Activated naive CD4-positive, alpha-beta T cell treated with anti-CD3 and anti-CD28 coated beads, Interleukin-2, amount 50 U/mL, for 72 hours (primary cell): Measurements from ENCODE around the gene CPSF4L. TPM values are rescaled to one million over a fixed set of nuclear protein-coding genes. Genes with fewer than 3 reads are reported as not detected.

Source experiments
- ATAC-seq, 2 donors: fragments of 150-1000 bp; cut with Tn5 transposase; 2 replicates each; pipeline ENCODE4 v1.10.0; 2021; ENCODE audit warnings: mild to moderate bottlenecking in 2 of 2, moderate library complexity in 2 of 2
- DNase-seq, 2 donors: peaks; one replicate each; pipeline ENCODE4 v3.0.0; 2021 to 2022; ENCODE audit warnings: low spot score in 2 of 2
- H3K27ac Mint-ChIP-seq, 2 donors: one replicate each; pipeline ENCODE4 v1.8.0; 2022; ENCODE audit warnings: mild to moderate bottlenecking in 2 of 2, mixed read lengths in 2 of 2
- H3K36me3 Mint-ChIP-seq, 2 donors: one replicate each; pipeline ENCODE4 v1.8.0; 2022; ENCODE audit warnings: mixed read lengths in 2 of 2
- H3K9me3 Mint-ChIP-seq, 2 donors: one replicate each; pipeline ENCODE4 v1.8.0; 2022; ENCODE audit warnings: mixed read lengths in 2 of 2
- total RNA-seq, 2 donors: library from RNA; stranded (reverse); gene quantifications; one replicate each; pipeline ENCODE4 v1.2.3, GENCODE V29; 2022

Gene CPSF4L
- total RNA-seq, 2 donors from 2014 or later: not detected

GRCh38 chr17:73261952-73262675 is 434 bp upstream of the CPSF4L start:
- ATAC-seq: no peak
- no peaks in the 10 kb centered on the region for H3K36me3 Mint-ChIP-seq
- no peak for DNase-seq
- H3K9me3 Mint-ChIP-seq: no peaks in the 10 kb centered on the region
- no peak overlapping the region for H3K27ac Mint-ChIP-seq

- Mint-ChIP-seq H3K27ac (no peak overlapping the region), H3K36me3 (no peaks in the 10 kb centered on the region), H3K9me3 (no peaks in the 10 kb centered on the region)
- ATAC-seq (no peak), DNase-seq (no peak)
Observed at GRCh38 chr17:73257516-73257915, 4.2 kb downstream of the CPSF4L start.

- DNase-seq (no peak), ATAC-seq (no peak)
- H3K36me3 Mint-ChIP-seq: no peaks in the 10 kb centered on the region
- no peaks in the 10 kb centered on the region for H3K9me3 Mint-ChIP-seq
- no peak overlapping the region for H3K27ac Mint-ChIP-seq
Observed at GRCh38 chr17:73256220-73256619, 5.5 kb downstream of the CPSF4L start.

- Mint-ChIP-seq H3K9me3 (no peaks in the 10 kb centered on the region), H3K36me3 (no peaks in the 10 kb centered on the region), H3K27ac (no peak overlapping the region)
- ATAC-seq (peak; percentile 87 to 92), DNase-seq (peak in 1 of 2 donors; percentile 70)
Observed at GRCh38 chr17:73255671-73256181, 6.0 kb downstream of the CPSF4L start.

- H3K9me3 Mint-ChIP-seq: no peaks in the 10 kb centered on the region
- no peaks in the 10 kb centered on the region for H3K36me3 Mint-ChIP-seq
- DNase-seq: no peak
- no peak overlapping the region for H3K27ac Mint-ChIP-seq
- ATAC-seq: no peak
Observed at GRCh38 chr17:73251871-73252270, 9.8 kb downstream of the CPSF4L start.

DNA sequence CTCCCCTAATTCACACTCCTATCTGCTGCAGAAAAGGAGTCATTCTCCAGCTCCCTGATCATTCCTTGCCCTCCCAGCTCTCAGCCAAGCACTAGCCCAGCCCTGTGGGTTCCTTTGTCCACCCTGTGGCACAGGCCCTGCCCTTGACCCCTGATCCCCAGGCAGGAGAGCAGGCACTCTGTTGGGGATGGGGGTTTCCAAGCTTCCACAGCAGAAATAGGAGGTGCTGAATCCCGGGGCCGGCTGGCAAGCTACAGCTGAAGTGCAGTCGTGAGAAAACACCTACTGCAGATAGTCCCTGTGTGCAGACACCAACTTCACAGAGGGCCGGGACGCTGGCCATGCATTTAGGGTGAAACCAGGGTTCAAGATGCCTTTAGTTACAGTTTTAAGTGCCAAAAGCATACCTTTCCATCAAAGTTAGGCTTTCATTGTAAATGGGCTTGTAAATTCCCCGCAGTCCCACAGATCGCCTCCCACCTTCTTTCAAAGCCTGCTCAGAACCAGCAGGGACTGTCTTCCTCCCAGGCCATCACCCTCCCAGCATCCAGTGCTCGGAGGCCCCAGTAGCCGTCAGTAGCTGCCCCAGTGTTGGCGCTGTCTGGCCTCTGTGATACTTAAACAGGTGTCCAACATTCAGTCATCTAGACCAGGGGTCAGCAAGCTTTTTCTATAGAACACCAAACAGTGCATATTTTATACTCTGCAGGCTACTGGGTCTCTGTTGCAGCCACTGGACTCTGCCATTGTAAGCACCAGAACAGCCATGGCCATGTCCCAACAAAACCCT is 10.6 kb downstream of the CPSF4L start:
- Mint-ChIP-seq H3K36me3 (no peaks in the 10 kb centered on the region), H3K27ac (no peak overlapping the region), H3K9me3 (no peaks in the 10 kb centered on the region)
- ATAC-seq: no peak
- no peak for DNase-seq

- Mint-ChIP-seq H3K36me3 (no peaks in the 10 kb centered on the region), H3K27ac (no peak overlapping the region), H3K9me3 (no peaks in the 10 kb centered on the region)
- no peak for ATAC-seq
- no peak for DNase-seq
Observed at GRCh38 chr17:73249700-73250099, 12.0 kb downstream of the CPSF4L start.

- Mint-ChIP-seq H3K27ac (no peak overlapping the region), H3K9me3 (no peaks in the 10 kb centered on the region), H3K36me3 (no peaks in the 10 kb centered on the region)
- DNase-seq: no peak
- ATAC-seq: no peak
Observed at GRCh38 chr17:73248532-73248931, 13.1 kb downstream of the CPSF4L start.

- Mint-ChIP-seq H3K9me3 (no peaks in the 10 kb centered on the region), H3K27ac (peak overlapping the region in 1 of 2 donors; percentile 50), H3K36me3 (no peaks in the 10 kb centered on the region)
- ATAC-seq (no peak), DNase-seq (no peak)
Observed at GRCh38 chr17:73247726-73248125, 14.0 kb downstream of the CPSF4L start.

GRCh38 chr17:73240561-73240960 is 21.1 kb downstream of the CPSF4L start:
- H3K36me3 Mint-ChIP-seq: peaks cover 2% of the 10 kb centered on the region in 2 donors
- no peak overlapping the region for H3K27ac Mint-ChIP-seq
- DNase-seq: no peak
- ATAC-seq: no peak
- H3K9me3 Mint-ChIP-seq: no peaks in the 10 kb centered on the region

- ATAC-seq (no peak), DNase-seq (no peak)
- H3K9me3 Mint-ChIP-seq: no peaks in the 10 kb centered on the region
- peaks cover 6 to 12% of the 10 kb centered on the region in 2 donors for H3K36me3 Mint-ChIP-seq
- H3K27ac Mint-ChIP-seq: peak overlapping the region; percentile 78 to 83
Observed at GRCh38 chr17:73237714-73238113, 24.0 kb downstream of the CPSF4L start.

DNA sequence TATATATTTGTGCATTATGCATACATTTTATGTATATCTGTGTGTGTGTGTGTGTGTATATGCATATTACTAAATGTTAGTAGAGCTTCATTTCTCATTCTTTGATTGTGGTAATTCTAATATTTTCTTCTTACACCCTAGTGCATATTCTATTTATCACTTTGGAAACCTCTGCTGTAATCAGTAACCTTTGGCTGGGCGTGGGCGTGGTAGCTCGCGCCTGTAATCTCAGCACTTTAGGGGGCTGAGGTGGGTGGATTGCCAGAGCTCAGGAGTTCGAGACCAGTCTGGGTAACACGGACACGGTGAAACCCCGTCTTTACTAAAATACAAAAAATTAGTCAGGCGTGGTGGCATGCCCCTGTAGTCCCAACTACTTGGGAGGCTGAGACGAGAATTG is 26.9 kb downstream of the CPSF4L start:
- no peaks in the 10 kb centered on the region for H3K9me3 Mint-ChIP-seq
- H3K27ac Mint-ChIP-seq: no peak overlapping the region
- peaks cover 14 to 17% of the 10 kb centered on the region in 2 donors for H3K36me3 Mint-ChIP-seq
- ATAC-seq: no peak
- no peak for DNase-seq

DNA sequence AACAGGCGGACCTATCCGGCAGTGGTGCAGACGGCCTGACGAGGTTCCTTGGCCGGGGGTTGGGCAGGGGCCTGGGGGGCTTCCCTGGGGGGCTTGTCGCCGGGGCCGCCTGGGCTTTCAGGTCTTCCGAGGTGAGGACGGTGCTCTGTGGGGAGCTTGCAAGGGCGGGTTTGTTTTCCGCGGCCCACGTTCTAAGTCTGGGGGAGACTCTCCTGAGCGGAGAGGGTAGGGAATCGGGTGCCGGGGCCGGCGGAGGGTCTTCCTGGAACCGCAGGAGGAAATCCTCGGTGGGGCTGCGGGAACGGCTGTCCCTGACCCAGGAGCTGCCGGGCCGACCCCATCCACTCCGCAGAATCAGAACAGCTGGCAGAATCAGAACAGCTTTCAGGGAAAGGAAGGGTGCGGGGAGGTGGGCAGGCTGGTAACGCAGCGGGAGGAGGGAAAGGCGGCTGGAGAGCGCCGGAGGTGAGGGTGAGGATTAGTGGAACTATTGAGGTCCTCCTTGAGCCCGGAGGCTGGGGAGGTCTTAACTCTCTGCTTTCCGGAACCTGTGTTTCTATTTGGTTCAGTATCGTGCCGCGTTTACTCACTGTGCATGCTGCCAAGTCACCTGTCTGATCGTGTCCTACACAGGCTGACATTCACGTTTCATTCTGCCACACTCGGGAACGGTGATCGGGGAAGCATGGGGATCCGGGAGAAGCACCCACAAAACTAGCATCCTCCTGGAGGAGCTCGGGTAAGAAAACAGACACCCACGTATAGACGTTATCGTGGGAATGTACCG is 28.9 kb downstream of the CPSF4L start:
- peak; percentile 39 to 46 for ATAC-seq
- peak in 1 of 2 donors; percentile 24 for DNase-seq
- Mint-ChIP-seq H3K36me3 (peaks cover 14 to 17% of the 10 kb centered on the region in 2 donors), H3K27ac (peak overlapping the region; percentile 98 to 99), H3K9me3 (no peaks in the 10 kb centered on the region)

GRCh38 chr17:73231841-73232586 is 29.7 kb downstream of the CPSF4L start:
- DNase-seq (peak; percentile 96 to 97), ATAC-seq (peak; percentile 92 to 93)
- peaks cover 14 to 17% of the 10 kb centered on the region in 2 donors for H3K36me3 Mint-ChIP-seq
- no peaks in the 10 kb centered on the region for H3K9me3 Mint-ChIP-seq
- H3K27ac Mint-ChIP-seq: peak overlapping the region; percentile 98 to 99

DNA sequence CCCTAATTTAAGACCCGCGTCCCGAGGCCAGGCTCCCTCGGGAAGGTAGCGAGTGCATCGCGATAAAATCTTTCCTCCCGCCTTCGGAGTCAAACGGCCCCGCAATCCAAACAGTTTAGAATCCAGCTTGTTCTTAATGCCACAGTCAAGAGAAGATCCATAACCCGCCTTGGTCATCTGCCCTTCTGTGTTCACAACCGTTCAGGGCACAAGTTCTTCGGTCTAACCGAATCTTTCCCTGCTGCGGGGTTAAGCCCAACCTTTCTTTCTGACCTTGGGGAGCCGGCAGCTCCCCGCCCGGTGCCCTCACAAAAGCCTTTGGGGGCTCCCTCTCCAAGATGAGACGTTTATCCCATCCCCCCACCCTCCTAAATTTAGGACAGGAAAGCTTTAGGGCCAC is 30.3 kb downstream of the CPSF4L start:
- no peak for DNase-seq
- H3K27ac Mint-ChIP-seq: peak overlapping the region; percentile 92 to 98
- no peak for ATAC-seq
- peaks cover 14 to 22% of the 10 kb centered on the region in 2 donors for H3K36me3 Mint-ChIP-seq
- no peaks in the 10 kb centered on the region for H3K9me3 Mint-ChIP-seq

- ATAC-seq (no peak), DNase-seq (no peak)
- peak overlapping the region in 1 of 2 donors; percentile 22 for H3K27ac Mint-ChIP-seq
- H3K36me3 Mint-ChIP-seq: peaks cover 8 to 18% of the 10 kb centered on the region in 2 donors
- H3K9me3 Mint-ChIP-seq: no peaks in the 10 kb centered on the region
Observed at GRCh38 chr17:73230088-73230487, 31.6 kb downstream of the CPSF4L start.
